NCI-H128 (cell line): ENCODE data around the gene PAN3.

ENCODE experiments used
- DNase-seq: peaks from one replicate; lab custom pipeline; 2025; ENCODE audit not compliant: unreplicated experiment; lab: John Stamatoyannopoulos, UW

PAN3 gene

DNA sequence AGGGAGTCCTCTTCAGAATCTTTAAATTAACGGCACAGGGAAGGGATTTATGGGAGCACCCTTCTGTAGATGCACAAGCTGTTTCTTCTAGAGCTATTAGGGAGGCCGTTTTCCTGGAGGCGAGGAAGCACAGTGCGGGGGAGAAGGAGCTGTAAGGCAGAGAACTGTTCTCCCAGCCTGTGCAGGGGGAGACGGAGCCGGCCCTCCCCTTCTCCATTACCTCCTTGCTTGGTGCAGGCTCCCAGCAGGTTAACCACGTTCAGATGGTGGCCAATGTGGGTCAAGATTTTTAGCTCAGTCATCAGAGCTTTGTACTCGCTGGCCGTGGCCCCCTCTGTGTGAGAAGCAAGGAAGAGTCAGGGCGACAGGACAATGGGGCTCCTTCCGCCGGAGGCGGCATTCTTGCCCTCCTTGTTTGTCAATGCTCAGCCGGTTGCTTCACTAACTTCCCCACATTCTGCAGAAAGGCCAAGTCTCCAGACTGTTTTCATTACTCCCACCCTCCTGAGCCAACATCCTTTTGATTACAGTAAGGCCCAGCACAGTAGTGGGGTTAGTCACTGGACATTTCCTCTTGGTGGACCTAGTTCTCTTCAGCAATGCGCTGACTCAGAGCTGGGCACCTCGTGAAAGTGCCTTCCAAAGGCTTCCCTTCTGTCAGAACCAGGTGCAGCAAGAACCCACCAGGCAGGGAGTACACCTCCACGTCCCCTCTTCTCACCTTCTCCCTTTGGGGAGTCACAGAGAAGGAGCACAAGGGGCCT lies 191.2 kb downstream of the PAN3 start:
- DNase-seq: no peak

GRCh38 chr13:28333204-28333881 lies 195.0 kb downstream of the PAN3 start:
- DNase-seq: no peak

DNA sequence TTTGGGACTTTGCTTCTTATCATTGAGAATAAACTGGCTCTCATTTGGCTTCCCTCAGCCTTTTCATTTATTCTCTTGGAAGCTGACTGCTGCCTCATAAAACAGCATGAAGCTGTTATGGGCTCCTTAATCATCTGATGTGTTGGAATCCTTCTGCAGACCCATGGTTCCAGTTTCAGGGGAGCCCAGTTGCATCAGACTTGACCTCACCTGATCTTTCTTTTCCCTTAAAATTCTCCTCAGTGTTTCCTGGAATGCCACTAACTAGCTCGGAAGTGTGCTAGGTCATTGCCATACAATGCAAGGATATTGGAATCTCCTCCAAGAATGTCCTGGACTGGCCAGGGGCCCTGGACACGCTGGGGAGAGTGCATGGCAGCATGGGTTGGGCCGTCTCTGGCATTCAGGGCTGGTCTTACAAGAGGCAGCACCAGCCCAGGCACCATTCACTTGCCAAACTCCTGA lies 197.9 kb downstream of the PAN3 start:
- no peak for DNase-seq

DNA sequence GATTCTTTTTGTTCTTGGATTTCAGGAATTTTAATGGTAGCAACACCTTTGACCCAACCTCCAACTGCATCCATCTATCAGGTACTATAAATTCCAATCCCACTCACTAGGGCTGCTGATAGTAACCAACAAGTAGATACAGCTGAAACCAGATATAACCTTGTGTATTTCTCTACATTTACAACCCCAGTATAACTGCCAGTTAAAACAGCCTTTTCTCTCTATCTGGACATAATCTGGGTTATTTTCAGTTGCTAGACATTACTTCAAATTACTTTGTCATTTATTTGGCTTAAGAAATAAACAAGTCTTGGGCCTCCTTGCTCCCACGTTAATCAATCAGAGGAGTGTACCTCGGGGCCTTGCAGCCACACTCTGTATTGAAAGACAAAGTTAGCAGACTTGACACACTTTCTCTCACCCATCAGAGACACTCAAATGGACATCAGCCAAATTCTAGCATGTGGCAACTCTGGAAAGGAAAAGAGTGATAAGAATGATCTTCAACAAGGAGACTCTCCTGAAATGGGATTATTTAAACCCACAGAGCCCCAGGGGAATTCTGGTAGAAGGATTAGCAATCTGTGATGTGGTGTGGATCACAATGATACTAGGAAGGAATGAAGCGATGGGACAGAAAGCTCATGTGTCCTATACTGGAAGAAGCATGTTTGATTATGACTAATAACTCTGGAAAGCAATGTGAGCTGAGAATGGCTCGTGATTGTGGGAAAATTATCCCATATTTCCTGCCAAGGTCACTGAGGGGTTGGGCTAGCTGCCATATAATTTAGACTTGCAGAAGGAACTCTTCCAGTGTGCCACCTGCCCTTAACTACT lies 199.0 kb downstream of the PAN3 start:
- no peak for DNase-seq

DNA sequence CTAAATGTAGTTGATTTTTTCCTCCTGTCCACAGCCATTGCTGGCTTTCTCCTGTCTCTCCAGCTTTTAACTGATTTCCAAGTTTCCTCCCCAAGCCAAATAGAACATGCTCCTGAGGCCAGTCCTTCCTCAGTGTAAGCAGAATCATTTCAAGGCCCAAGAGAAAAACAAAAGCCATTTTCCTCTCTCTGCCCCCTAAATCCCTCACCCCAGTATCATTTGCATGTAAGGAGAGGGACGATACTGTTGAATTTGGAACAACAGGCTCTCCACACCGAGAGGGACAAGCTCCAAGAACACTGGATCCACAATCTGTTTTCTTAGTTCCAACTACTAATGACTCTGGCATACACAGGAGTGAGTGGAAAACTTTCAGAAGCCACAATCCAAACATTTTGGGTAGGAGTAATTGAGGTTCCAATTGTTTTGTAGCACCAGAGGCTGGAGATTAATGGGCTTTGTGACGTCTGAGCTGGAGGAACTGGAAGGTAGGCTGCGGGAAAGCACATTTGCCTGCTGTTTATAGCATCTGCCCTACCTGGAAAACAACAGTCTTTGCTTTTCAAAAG lies 199.7 kb downstream of the PAN3 start:
- no peak for DNase-seq

DNA sequence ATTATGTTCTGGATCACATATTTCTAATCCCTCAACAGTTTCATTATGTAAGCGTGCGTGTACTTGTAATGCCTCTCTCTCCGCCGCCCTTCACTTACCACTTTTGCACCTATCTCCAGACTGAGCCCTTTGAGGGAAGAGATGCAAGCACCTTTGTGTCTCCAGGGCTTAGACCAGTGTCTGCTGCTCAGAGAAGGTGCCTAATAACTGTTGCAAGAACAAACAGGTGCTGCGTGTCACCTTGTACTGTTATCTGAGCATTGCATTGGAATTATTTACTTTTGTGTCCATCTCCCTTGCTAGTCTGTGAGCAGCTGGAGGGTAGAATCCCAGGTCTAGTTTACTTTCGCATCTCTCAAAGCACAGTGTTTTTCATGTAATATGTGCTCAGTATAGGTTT lies 200.4 kb downstream of the PAN3 start:
- no peak for DNase-seq

DNA sequence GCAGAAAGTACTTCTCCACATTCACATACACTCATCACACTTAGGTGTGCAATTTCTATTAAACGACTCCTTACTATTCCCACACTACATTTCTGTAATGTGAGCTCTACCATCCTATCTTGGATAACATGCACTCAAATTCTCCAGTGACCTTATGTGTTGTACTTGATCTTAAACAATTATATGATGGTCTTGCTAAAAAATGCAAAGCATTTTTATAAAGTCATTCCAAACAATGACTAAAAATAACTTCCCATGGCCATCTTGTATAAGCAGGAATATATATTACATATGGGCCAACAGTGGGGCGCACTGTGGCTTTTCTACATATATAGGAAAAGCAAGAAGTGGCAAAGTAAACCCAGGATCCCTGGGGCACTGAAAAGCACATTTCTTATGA lies 201.1 kb downstream of the PAN3 start:
- DNase-seq: no peak

DNA sequence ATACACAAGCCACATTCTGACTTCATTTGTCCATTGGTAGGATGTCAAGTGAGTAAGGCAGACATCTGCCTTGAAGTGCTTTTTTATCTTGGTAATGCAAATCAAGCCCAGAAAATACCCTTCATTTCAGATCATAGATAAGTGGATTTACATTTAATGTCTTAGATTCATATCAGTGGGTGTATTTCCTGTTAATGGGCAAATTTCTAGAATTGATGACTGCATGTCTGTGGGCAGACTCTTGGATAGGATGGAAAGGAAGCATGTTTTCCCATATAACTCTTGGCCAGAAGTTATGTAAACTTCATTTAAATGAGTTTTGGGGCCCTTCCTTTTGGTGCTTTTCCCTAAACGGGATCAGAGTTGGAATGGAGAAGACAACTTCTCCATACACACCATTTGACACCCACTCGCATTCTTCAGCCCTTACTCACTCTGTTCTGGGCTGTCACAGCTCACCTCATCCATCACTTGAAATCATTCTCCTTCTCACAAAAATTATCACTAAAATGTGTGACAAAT lies 202.0 kb downstream of the PAN3 start:
- DNase-seq: no peak

DNA sequence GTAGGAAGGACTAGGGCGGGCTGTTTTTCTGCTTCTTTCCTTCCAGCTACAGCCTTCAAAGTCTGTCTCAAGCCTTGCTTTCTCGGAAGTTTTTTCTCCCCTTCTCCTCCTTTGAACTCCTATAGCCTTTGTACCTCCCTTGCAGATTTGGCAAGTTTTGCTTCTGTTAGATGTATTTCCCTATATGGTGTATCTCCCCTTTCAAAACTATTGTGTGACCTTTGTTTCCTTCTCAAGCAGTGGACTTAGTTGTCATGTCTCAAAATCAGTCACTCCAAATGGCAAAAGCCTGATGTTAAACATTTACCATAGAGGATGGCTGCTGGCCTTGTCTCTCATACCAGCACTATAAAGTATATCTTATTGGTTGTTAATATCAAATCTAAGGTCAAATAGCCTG lies 203.9 kb downstream of the PAN3 start:
- DNase-seq: no peak

DNA sequence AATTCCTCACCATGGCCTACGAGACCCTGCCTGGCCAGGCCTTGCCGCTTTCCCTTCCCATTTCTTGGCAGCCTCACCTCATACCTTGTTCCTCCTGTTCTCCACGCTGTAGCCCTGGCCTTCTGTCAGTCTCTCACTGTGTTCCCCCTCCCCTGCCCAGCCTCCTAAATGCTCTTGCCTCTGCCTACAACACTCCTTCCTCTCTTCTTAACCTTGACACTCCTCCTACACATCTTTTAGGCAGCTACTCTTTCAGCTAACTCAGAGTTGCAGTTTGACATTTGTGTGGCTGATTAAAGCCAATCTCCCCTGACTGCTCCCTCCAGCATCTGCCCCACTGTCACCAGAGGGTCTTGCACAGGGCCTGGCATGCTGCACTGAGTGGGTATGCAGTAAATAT lies 205.8 kb downstream of the PAN3 start:
- DNase-seq: no peak
